Suprapubic skin (tissue), 4 donors: ENCODE data around the gene HSPG2. TPM values are rescaled to one million over a fixed set of nuclear protein-coding genes. Genes with fewer than 3 reads are reported as not detected.

Experiments
- DNase-seq, 2 donors: peaks; one replicate each; pipeline ENCODE4 v3.0.0-alpha.2; 2019; ENCODE audit warnings: low spot score in 2 of 2
- H3K27ac ChIP-seq: fragments of 200-600 bp; sonication (generic); one replicate; pipeline ENCODE4 v1.5.1; 2019
- H3K27me3 ChIP-seq: fragments of 200-600 bp; sonication (generic); one replicate; pipeline ENCODE4 v1.5.1; 2019
- H3K36me3 ChIP-seq: fragments of 200-600 bp; sonication (generic); one replicate; pipeline ENCODE4 v1.5.1; 2019
- H3K4me1 ChIP-seq: fragments of 200-600 bp; sonication (generic); one replicate; pipeline ENCODE4 v1.5.1; 2019
- H3K4me3 ChIP-seq: fragments of 200-600 bp; sonication (generic); one replicate; pipeline ENCODE4 v1.5.1; 2019; ENCODE audit warnings: mild to moderate bottlenecking
- H3K9me3 ChIP-seq: fragments of 200-600 bp; sonication (generic); one replicate; pipeline ENCODE4 v1.5.1; 2019
- EP300 ChIP-seq: sonication (generic); formaldehyde crosslinking; IDR thresholded peaks from one replicate; pipeline ENCODE4 v1.6.1; 2017; ENCODE audit warnings: antibody characterized with exemption
- POLR2A ChIP-seq, 2 donors: fragments of 450-650 bp; IDR thresholded peaks; one replicate each; pipeline ENCODE4 v1.6.1; 2017; ENCODE audit warnings: antibody characterized with exemption in 2 of 2, mild to moderate bottlenecking in 2 of 2, moderate library complexity in 2 of 2
- POLR2AphosphoS5 ChIP-seq, 3 donors: sonication (generic); formaldehyde crosslinking; IDR thresholded peaks; one replicate each; pipeline ENCODE4 v1.6.1; 2017; ENCODE audit warnings: antibody characterized with exemption in 3 of 3
- WGBS: methylation state at CpG from one replicate; pipeline ENCODE4 v1.1.5; 2018; 5-methylcytosine and 5-hydroxymethylcytosine counted together
- total RNA-seq, 4 donors: library from RNA; depleted of rRNA; stranded (reverse); fragments of >200 nt; gene quantifications; one replicate each; pipeline ENCODE4 v1.1.0, GENCODE V29; 2016
- TF ChIP-seq, protein P1 (sequence below), 2 donors: fragments of 200-600 bp in 1 of 2; fragments of 450-650 bp in 1 of 2; sonication (generic) in 1 of 2; IDR thresholded peaks; one replicate each; pipeline ENCODE4 v1.5.1; 2016 to 2019; ENCODE audit warnings: antibody characterized with exemption in 2 of 2, mild to moderate bottlenecking in 1 of 2, moderate library complexity in 1 of 2

Gene HSPG2
- total RNA-seq, 4 donors from 2014 or later: 97.5 to 164 (median 131) TPM

- no peaks in the 10 kb centered on the region for H3K4me1 ChIP-seq
- 77% methylated on average over 2 of the region's 2 CpGs for WGBS
Observed at GRCh38 chr1:21824926-21825325, 112.2 kb downstream of the HSPG2 start.

GRCh38 chr1:21823980-21824702 is 113.0 kb downstream of the HSPG2 start:
- 91% methylated on average over 20 of the region's 22 CpGs for WGBS
- Histone ChIP-seq H3K4me3 (no peak overlapping the region), H3K36me3 (peaks cover 79% of the 10 kb centered on the region), H3K4me1 (no peaks in the 10 kb centered on the region), H3K9me3 (no peaks in the 10 kb centered on the region), H3K27me3 (no peaks in the 10 kb centered on the region), H3K27ac (no peak overlapping the region)
- TF ChIP-seq EP300 (no peak), POLR2A (IDR thresholded peaks at IDR 0.05) (no peak), POLR2AphosphoS5 (IDR thresholded peaks at IDR 0.05) (no peak)
- TF ChIP-seq, protein P1, sequence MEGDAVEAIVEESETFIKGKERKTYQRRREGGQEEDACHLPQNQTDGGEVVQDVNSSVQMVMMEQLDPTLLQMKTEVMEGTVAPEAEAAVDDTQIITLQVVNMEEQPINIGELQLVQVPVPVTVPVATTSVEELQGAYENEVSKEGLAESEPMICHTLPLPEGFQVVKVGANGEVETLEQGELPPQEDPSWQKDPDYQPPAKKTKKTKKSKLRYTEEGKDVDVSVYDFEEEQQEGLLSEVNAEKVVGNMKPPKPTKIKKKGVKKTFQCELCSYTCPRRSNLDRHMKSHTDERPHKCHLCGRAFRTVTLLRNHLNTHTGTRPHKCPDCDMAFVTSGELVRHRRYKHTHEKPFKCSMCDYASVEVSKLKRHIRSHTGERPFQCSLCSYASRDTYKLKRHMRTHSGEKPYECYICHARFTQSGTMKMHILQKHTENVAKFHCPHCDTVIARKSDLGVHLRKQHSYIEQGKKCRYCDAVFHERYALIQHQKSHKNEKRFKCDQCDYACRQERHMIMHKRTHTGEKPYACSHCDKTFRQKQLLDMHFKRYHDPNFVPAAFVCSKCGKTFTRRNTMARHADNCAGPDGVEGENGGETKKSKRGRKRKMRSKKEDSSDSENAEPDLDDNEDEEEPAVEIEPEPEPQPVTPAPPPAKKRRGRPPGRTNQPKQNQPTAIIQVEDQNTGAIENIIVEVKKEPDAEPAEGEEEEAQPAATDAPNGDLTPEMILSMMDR (IDR thresholded peaks at IDR 0.05): no peak
- no peak for DNase-seq

More at GRCh38 chr1:21824926-21825325, 112.2 kb downstream of the HSPG2 start:
- Histone ChIP-seq H3K27ac (no peak overlapping the region), H3K27me3 (no peaks in the 10 kb centered on the region), H3K36me3 (peaks cover 87% of the 10 kb centered on the region), H3K9me3 (no peaks in the 10 kb centered on the region), H3K4me3 (no peak overlapping the region)
- TF ChIP-seq, protein P1 (IDR thresholded peaks at IDR 0.05): no peak
- no peak for TF ChIP-seq POLR2A (IDR thresholded peaks at IDR 0.05)
- TF ChIP-seq POLR2AphosphoS5 (IDR thresholded peaks at IDR 0.05): no peak
- TF ChIP-seq EP300: no peak
- DNase-seq: no peak

GRCh38 chr1:21823206-21823979 is 113.7 kb downstream of the HSPG2 start:
- TF ChIP-seq EP300 (no peak), POLR2AphosphoS5 (IDR thresholded peaks at IDR 0.05) (no peak), POLR2A (IDR thresholded peaks at IDR 0.05) (no peak)
- TF ChIP-seq, protein P1 (IDR thresholded peaks at IDR 0.05): no peak
- Histone ChIP-seq H3K27me3 (no peaks in the 10 kb centered on the region), H3K36me3 (peaks cover 72% of the 10 kb centered on the region), H3K27ac (no peak overlapping the region), H3K4me3 (no peak overlapping the region), H3K4me1 (no peaks in the 10 kb centered on the region), H3K9me3 (no peaks in the 10 kb centered on the region)
- 85% methylated on average over 33 of the region's 44 CpGs for WGBS
- no peak for DNase-seq

DNA sequence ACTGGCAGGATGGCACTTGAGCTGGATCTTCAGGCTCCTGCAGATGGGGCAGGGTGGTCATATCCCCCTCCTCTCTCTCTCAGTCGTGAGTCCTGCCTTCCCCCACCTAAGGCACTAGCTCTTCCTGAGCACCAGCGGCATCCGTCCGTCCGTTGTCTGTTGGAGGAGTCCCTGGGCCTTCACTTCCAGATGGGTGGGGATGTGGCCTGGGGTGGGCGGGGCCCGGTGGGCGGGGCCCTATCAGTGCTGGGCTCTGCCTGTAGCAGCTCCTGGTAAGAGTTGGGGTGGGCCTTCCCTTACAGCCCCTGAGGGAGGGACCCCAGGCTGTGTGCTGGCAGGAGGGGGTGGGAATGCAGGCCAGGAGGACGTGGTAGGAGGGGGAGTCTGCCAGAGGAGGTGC is 114.8 kb downstream of the HSPG2 start:
- Histone ChIP-seq H3K36me3 (peaks cover 61% of the 10 kb centered on the region), H3K4me1 (no peaks in the 10 kb centered on the region), H3K9me3 (no peaks in the 10 kb centered on the region), H3K27ac (no peak overlapping the region), H3K27me3 (no peaks in the 10 kb centered on the region), H3K4me3 (no peak overlapping the region)
- TF ChIP-seq POLR2AphosphoS5 (IDR thresholded peaks at IDR 0.05) (no peak), POLR2A (IDR thresholded peaks at IDR 0.05) (no peak), EP300 (no peak)
- TF ChIP-seq, protein P1 (IDR thresholded peaks at IDR 0.05): no peak
- WGBS: 83% methylated on average over 2 of the region's 9 CpGs
- DNase-seq: no peak

GRCh38 chr1:21821385-21822019 is 115.6 kb downstream of the HSPG2 start:
- no peak for TF ChIP-seq EP300
- TF ChIP-seq POLR2AphosphoS5 (IDR thresholded peaks at IDR 0.05): no peak
- no peak for TF ChIP-seq POLR2A (IDR thresholded peaks at IDR 0.05)
- TF ChIP-seq, protein P1 (IDR thresholded peaks at IDR 0.05): no peak
- H3K4me1 ChIP-seq: no peaks in the 10 kb centered on the region
- H3K4me3 ChIP-seq: no peak overlapping the region
- 83% methylated on average over 8 of the region's 11 CpGs for WGBS
- H3K9me3 ChIP-seq: no peaks in the 10 kb centered on the region
- DNase-seq: no peak
- no peak overlapping the region for H3K27ac ChIP-seq
- peaks cover 53% of the 10 kb centered on the region for H3K36me3 ChIP-seq
- no peaks in the 10 kb centered on the region for H3K27me3 ChIP-seq
